ENCODE measurements around the gene ANKS1B.

- no peak for TF ChIP-seq CTCF (IDR thresholded peaks at IDR 0.05; ENCODE audit: low read length)
- no peak for TF ChIP-seq EZH2 (IDR thresholded peaks at IDR 0.05; ENCODE audit: borderline replicate concordance, low read length)
Observed at GRCh38 chr12:98797200-98797599, 1187.5 kb downstream of the ANKS1B start.

Data from OCI-LY1 (cell line).